ENCODE results near the gene FAM53B.
"Not testable (repeated sequence)": the region's sequence is repeated elsewhere in the genome, so short reads cannot be mapped to it uniquely, and the experiment has no call there.

The FAM53B gene

GRCh38 chr10:124612611-124613498, 131.3 kb downstream of the FAM53B start:
- no peak for DNase-seq (ENCODE audit: low read depth, low spot score)

GRCh38 chr10:124611738-124612137, 132.4 kb downstream of the FAM53B start:
- DNase-seq (ENCODE audit: low read depth, low spot score) = no peak

GRCh38 chr10:124610851-124611250, 133.3 kb downstream of the FAM53B start:
- not testable (repeated sequence) for DNase-seq (ENCODE audit: low read depth, low spot score)

GRCh38 chr10:124610186-124610585, 134.0 kb downstream of the FAM53B start:
- not testable (repeated sequence) for DNase-seq (ENCODE audit: low read depth, low spot score)

GRCh38 chr10:124609698-124610097, 134.5 kb downstream of the FAM53B start:
- no peak for DNase-seq (ENCODE audit: low read depth, low spot score)

- no peak for DNase-seq (ENCODE audit: low read depth, low spot score)
These were observed 136.0 kb downstream of the FAM53B start for GRCh38 chr10:124608093-124608721.

GRCh38 chr10:124607693-124608092, 136.5 kb downstream of the FAM53B start:
- DNase-seq (ENCODE audit: low read depth, low spot score) = no peak

GRCh38 chr10:124606822-124607221, 137.4 kb downstream of the FAM53B start:
- DNase-seq (ENCODE audit: low read depth, low spot score) = no peak

- DNase-seq (ENCODE audit: low read depth, low spot score) = no peak
These were observed 138.0 kb downstream of the FAM53B start for GRCh38 chr10:124605856-124606812.

GRCh38 chr10:124605481-124605855, 138.7 kb downstream of the FAM53B start:
- no peak for DNase-seq (ENCODE audit: low read depth, low spot score)

GRCh38 chr10:124605001-124605370, 139.2 kb downstream of the FAM53B start:
- DNase-seq (ENCODE audit: low read depth, low spot score) = no peak

- DNase-seq (ENCODE audit: low read depth, low spot score) = no peak
These were observed 139.8 kb downstream of the FAM53B start for GRCh38 chr10:124604214-124605000.

- DNase-seq (ENCODE audit: low read depth, low spot score) = no peak
These were observed 140.6 kb downstream of the FAM53B start for GRCh38 chr10:124603376-124604213.

GRCh38 chr10:124602646-124603365, 141.4 kb downstream of the FAM53B start:
- DNase-seq (ENCODE audit: low read depth, low spot score) = no peak

GRCh38 chr10:124602121-124602561, 142.0 kb downstream of the FAM53B start:
- DNase-seq (ENCODE audit: low read depth, low spot score) = no peak

- no peak for DNase-seq (ENCODE audit: low read depth, low spot score)
These were observed 142.6 kb downstream of the FAM53B start for GRCh38 chr10:124601431-124602120.

GRCh38 chr10:124601016-124601415, 143.2 kb downstream of the FAM53B start:
- no peak for DNase-seq (ENCODE audit: low read depth, low spot score)

GRCh38 chr10:124600051-124600880, 143.9 kb downstream of the FAM53B start:
- DNase-seq (ENCODE audit: low read depth, low spot score) = no peak
